Measurements from ENCODE around the gene ADIG.
"Not testable (repeated sequence)": the region's sequence is repeated elsewhere in the genome, so short reads cannot be mapped to it uniquely, and the experiment has no call there.

ADIG gene

GRCh38 chr20:38579219-38579910 lies 1.6 kb upstream of the ADIG start:
- no peak for DNase-seq

- DNase-seq, result no peak
These were observed 1.1 kb upstream of the ADIG start for GRCh38 chr20:38579921-38580320.

- no peak for DNase-seq
These were observed 897 bp downstream of the ADIG start for GRCh38 chr20:38581830-38582358.

GRCh38 chr20:38583306-38583705 lies 2.3 kb downstream of the ADIG start:
- DNase-seq, result no peak

GRCh38 chr20:38584099-38584763 lies 3.2 kb downstream of the ADIG start:
- no peak for DNase-seq

- no peak for DNase-seq
These were observed 4.6 kb downstream of the ADIG start for GRCh38 chr20:38585404-38586180.

GRCh38 chr20:38586181-38586525 lies 5.2 kb downstream of the ADIG start:
- no peak for DNase-seq

- DNase-seq, result no peak
These were observed 7.3 kb downstream of the ADIG start for GRCh38 chr20:38588303-38588702.

GRCh38 chr20:38589351-38589750 lies 8.4 kb downstream of the ADIG start:
- no peak for DNase-seq

- DNase-seq, result no peak
These were observed 9.1 kb downstream of the ADIG start for GRCh38 chr20:38589967-38590675.

GRCh38 chr20:38590676-38591473 lies 9.9 kb downstream of the ADIG start:
- DNase-seq, result no peak

- no peak for DNase-seq
These were observed 10.7 kb downstream of the ADIG start for GRCh38 chr20:38591474-38592410.

GRCh38 chr20:38592411-38592790 lies 11.4 kb downstream of the ADIG start:
- not testable (repeated sequence) for DNase-seq

- DNase-seq, result not testable (repeated sequence)
These were observed 13.3 kb downstream of the ADIG start for GRCh38 chr20:38594281-38594680.

GRCh38 chr20:38595886-38596285 lies 14.9 kb downstream of the ADIG start:
- DNase-seq, result not testable (repeated sequence)

- no peak for DNase-seq
These were observed 18.4 kb downstream of the ADIG start for GRCh38 chr20:38599410-38599882.

GRCh38 chr20:38600057-38600456 lies 19.1 kb downstream of the ADIG start:
- no peak for DNase-seq

- DNase-seq, result no peak
These were observed 20.5 kb downstream of the ADIG start, which contains the start of gene ARHGAP40 for GRCh38 chr20:38601216-38602184. Gene ARHGAP40, plus strand, starts transcription at chr20:38601809.

GRCh38 chr20:38602185-38602581 lies 21.2 kb downstream of the ADIG start:
- no peak for DNase-seq

- no peak for DNase-seq
These were observed 22.3 kb downstream of the ADIG start for GRCh38 chr20:38603286-38603685.

Data from NCI-H1105 (cell line).